Retina (tissue), 1 donor: ENCODE measurements around the gene PCNT.
"Not testable (repeated sequence)": the region's sequence is repeated elsewhere in the genome, so short reads cannot be mapped to it uniquely, and the experiment has no call there.

ENCODE experiments used
- DNase-seq: peaks from one replicate; pipeline ENCODE4 v3.0.0-alpha.2; 2016

PCNT gene

DNA sequence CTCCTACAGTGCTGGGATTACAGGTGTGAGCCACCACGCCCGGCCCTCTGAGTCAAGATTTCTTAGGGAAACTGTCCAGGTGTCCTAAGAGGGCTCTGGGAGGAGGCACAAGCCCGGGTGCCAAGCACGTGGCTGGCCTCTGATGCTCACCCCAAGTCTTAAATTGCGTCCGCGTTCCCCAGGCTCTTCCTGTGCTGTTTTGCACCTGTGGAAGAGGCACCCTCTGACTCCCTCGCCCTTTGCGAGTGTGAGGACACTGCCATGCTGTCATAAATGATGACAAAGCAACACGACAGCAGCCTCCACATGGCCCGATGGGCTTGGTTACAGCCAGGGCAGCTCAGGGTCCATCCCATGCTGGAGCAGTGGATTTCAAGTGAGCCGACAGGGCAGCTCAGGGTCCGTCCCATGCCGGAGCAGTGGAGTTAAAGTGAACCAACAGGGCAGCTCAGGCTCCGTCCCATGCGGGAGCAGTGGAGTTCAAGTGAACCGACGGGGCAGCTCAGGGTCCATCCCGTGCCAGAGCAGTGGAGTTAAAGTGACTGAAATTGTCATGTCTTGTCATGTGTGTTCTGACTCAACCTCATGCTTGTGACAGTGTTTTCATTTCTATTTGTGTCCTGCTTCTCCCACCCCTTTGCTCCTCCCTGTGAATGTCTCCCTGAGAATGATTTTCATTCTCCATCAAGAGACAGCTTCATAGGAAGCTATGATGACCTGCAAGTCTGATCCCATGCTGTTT is 33.9 kb downstream of the PCNT start:
- DNase-seq, result no peak

DNA sequence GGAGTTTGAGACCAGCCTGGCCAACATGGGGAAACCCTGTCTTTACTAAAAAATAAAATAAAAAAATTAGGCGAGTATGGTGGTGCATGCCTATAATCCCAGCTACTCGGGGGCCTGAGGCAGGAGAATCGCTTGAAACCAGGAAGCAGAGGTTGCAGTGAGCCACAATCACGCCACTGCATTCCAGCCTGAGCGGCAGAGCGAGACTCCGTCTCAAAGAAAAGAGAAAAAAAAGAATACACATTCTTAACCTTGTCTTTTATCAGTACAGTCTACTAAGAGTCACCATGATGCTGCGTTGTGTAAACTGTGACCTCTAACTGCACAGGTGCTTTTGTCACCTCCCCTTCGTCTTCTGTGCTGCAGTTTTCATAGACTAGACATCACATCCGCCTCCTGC is 37.2 kb downstream of the PCNT start:
- DNase-seq, result no peak

DNA sequence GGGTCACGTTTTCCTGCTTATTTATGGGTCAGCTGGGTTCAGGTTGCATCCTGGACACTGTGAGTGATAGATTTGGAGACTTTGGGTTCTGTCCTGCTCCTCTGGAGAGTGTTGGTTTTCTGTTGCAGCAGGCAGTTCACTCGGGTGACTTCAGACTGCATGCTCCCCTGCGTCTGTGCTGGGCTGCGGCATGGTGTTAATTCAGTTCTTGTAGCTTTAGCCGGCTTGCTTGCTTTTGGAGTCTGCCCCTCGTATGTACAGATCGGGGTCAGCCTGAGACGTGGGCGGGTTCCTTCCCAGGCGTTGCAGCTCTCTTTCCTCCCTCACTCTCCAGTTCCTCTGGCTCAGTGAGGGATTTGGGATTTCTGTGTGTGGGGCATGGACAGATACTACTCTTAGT is 38.0 kb downstream of the PCNT start:
- DNase-seq, result no peak

DNA sequence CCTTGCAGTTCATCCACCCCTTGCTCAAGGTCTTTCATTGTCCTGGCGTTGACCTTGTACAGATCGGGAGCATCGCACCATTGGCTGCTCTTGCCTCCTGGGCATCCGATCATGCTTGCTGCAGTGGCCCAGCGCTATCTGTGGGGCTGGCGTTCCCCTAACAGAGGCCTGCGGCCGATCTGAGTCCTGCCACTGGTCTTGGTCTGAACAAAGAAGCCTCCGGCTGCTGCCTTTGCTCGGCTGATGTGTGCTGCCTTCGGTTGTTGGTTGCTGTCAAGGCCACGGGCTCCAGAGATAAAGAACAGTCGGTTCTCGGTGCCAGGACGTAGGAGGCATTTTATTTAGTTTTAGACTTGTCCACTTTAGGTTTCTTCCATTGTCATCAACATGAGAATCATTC is 39.0 kb downstream of the PCNT start:
- DNase-seq, result no peak

DNA sequence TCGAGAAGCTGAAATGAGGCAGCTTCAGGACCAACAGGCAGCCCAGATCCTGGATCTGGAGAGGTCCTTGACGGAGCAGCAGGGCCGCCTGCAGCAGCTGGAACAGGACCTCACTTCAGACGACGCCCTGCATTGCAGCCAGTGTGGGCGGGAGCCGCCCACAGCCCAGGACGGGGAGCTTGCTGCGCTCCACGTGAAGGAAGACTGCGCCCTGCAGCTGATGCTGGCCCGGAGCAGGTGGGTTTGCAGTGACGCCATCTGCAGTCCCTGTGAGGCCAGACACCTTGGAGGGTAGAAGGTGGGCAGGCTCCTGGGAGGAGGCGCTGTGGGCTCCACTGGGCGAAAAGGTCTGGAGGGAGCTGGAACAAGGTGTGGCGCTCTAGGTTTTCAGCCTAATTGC is 39.7 kb downstream of the PCNT start:
- no peak for DNase-seq

DNA sequence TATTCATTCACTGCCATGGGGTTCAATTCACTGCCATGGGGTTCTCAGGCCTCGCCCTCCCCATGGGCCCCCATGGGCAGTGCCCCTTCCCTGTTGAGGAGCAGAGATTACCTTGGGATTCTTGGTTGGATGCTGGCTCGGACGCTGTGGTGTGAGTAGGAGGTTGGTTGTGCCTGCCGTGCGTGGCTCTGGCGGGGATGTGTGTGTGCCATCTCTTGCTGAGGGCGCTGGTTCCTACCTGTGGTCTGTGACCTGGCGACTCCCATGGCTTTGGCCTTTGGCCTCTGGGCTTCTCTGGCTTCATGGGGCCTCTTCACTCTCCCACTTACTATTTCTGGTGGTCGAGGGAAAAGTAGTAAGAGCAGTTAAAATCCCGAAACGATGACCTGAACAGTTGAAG is 42.1 kb downstream of the PCNT start:
- no peak for DNase-seq

DNA sequence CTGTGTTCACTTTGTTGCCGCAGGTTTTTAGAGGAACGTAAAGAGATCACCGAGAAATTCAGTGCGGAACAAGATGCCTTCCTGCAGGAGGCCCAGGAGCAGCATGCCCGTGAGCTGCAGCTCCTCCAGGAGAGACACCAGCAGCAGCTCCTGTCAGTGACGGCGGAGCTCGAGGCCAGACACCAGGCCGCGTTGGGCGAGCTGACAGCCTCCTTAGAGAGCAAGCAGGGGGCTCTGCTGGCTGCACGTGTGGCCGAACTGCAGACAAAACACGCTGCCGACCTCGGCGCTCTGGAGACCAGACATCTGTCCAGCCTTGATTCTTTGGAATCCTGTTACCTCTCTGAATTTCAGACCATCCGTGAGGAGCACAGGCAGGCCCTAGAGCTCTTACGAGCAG is 42.6 kb downstream of the PCNT start:
- no peak for DNase-seq

DNA sequence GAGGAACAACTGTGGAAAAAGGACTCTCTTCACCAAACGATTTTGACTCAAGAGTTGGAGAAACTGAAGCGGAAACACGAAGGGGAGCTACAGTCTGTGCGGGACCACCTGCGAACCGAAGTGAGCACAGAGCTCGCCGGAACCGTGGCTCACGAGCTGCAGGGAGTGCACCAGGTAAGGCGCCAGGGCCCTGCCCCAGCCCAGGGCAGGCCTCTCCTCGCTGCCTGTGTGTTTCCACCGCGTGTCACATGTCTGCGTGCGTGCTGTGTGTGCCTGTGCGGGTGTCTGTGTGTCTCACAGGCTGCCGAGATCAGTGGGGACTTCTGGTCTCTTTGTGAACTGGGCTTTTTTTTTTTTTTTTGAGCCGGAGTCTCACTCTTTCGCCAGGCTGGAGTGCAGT is 43.0 kb downstream of the PCNT start:
- no peak for DNase-seq

DNA sequence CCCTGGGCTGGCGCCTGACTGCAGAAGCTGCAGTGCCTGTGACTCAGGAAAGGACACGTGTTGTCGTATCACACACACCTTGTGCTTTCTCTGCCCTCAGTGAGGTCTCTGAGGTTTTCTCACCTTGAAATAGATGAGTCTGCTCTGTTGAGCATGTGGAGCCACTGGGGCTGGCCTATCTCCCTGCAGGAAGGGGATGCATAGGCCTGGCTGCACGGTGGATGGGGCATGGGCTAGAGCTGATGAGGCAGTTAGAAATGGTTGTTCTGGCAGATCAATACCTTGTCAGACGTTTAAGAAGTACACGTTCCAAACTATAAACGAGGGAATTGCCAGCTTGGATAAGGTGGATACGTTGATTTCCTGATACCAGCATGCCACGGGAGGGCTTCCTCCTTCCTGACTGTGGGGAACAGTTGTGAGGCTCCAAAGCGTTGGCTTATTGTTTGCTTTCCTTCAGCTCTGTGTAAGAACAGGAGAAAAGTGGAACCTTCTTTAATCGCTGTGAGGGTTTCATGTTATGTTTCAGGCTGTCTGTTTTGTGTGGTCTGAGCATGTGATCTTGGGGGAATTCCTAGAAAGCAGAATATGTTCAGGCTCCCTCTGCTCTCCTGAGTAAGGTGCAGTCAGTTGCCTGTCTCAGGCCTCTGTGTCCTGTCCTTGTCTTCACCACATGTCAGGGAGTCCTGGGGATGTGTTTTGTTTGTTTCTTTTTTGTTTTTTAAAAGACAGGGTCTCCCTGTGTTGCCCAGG is 44.8 kb downstream of the PCNT start:
- DNase-seq, result no peak

DNA sequence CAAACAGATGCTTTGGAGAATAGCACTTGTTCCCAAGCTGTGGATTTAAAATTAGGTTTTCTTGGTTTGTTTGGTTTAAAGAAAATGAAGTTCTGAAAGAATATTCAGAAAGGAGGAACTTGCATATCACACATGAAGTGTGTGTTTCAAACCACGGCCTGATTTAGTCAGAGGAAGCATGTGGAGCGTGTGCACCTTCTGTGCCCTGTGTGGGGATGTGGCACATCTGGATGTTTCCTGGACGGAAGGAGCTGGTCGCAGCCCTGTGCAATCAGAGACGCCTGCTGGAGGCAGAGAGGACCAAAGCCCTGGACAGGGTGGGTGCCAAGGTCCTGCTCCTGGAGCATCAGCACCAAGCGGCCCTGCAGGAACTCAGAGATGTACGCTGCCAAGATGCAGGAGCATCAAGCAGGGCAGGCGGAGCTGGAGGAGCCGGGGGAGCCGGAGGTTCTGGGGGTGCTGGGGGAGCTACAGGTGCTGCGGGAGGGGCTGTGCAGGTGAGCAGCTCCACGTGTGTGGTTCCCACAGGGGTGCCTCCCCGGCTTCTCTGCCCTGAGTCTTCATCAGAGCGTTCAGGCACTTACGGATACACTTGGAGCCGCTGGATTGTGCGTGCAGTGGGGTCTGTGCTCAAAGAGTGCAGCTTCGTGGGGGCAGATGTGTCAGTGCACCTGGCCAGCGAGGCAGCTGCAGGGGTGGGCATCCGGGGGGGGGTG is 45.7 kb downstream of the PCNT start:
- no peak for DNase-seq

DNA sequence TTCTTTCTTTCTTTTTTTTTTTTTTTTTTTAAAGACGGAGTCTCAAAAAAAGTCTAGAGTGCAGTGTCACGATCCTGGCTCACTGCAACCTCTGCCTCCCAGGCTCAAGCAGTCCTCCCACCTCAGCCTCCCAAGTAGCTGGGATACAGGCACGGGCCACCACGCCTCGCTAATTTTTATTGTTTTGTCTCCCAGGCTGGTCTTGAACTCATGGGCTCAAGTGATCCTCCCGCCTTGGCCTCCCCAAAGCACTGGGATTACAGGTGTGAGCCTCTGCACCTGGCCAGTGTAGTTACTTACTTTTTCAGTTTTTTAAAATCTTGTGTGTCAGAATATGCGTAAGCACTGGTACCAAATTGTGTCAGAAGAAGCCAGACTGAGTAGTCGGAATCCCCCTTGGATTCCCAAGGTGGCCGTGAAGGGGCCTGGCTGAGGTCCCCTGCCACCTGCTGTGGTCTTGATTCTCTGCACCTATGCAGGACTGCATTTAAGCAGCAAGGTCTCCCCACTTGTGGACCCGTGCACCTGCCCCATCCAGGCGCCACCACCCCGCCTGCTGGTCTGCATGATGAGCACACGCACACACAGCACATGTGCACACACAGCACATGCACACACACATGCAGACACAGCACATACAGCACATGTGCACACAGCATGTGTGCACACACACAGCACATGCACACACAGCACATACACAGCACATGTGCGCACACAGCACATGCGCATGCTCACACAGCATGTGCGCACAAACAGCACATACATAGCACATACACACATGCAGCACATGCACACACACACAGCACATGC is 47.5 kb downstream of the PCNT start:
- no peak for DNase-seq

DNA sequence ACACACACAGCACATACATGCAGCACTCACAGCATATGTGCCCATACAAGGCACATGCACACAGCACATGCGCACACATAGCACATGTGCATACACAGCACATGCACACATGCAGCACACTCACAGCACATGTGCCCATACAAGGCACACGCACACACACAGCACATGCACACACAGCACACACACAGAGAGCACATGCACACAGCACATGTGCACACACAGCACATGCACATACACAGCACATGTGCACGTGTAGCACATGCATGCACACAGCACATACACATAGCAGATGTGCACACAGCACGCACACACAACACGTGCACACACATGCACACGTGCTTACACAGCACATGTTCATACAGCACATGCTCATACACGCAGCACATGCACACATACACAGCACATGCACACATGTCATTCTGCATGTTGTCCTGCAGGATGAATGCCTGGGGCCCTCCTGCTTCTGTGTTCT is 48.1 kb downstream of the PCNT start:
- no peak for DNase-seq

DNA sequence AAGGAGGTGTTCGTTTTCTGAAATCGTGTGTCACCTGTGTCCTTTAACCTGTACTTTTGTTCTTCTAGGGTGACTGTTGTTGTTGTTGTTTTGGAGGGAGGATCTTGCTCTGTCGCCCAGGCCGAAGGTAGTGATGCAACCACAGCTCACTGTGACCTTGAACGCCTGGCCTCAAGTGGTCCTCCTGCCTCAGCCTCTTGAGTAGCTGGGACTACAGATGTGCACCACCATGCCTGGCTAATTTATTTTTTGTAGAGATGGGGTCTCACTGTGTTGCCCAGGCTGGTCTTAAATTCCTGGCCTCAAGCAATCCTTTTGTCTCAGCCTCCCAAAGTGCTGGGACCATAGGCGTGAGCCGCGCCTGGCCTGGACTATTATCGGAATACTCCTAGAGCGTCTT is 49.0 kb downstream of the PCNT start:
- DNase-seq, result not testable (repeated sequence)

DNA sequence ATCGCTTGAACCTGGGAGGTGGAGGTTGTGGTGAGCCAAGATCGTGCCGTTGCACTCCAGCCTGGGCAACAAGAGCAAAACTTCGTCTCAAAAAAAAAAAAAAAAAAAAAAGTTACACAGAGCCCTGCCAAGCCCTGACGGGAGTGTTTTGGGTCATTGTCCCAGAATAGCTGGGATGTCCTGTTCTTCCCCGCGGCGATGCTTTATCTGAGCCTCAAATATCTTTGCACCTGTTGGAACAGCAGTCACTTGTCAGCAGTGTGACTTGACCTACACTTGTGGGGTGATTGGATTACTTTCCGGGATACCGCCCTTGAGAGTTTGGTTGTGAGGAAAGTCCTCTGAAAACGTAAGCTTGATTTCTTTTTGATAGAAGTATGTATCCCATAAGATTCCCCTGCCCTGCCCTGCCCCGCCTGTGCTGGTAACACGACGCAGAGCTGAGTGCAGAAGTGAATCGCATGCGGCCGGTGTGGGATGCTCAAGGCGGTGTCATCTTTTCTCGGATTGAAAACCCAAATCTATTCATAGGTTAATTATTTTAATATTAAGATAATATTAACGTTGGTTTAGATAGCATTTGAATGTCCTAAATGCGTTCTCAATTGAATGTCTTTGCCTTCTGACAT is 50.9 kb downstream of the PCNT start:
- DNase-seq, result no peak

DNA sequence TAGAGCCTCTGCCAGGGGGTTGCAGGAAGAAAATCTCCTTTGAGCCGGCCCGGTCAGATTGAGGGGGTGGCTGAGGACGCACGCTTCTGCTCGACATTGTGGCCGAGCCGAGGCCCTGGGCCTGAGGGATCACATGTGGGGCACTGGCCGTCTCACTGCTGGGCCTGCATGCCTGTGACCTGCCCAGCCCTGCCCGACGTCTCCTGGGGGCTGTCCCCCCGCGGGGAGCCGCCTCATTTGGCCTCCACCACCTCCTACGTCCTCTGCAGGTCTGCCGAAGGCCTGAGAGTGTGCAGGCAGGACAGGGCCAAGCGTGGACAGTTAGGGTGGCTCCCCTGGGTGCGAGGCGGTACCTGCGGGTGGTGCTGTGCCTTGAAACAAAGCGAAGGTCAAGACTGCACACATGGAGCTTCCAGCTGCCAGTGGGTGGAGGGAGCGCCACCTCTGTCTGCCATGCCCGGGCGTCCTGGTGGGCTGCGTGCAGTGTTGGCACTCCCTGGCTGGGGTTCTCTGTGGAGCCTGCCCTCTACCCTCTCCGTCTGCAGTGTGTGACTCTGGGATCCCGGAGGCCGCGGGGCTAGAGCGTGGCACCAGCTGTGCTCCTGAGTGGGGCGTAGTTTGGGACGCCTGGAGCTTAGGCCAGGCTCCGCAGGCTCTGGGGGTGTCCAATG is 51.7 kb downstream of the PCNT start:
- DNase-seq, result no peak

DNA sequence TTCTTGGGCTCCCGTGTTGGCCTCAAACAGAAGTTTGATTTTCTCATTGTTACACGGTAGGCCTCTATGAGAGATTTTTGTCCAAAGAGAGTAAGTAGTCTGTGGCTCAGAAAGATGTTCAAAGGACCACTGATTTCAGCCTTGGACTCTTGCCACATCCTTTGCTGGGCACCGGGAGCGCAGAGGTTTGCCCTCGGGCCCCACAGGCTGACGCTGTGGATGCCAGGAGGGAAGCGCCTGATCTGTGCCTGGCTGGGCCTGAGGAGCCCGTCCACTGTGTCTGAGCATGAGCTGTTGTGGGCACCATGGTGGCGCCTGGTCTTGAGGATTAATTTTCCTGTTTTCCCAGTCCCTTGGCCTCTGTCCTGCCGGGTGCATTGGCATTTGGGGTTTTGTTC is 52.3 kb downstream of the PCNT start:
- no peak for DNase-seq

DNA sequence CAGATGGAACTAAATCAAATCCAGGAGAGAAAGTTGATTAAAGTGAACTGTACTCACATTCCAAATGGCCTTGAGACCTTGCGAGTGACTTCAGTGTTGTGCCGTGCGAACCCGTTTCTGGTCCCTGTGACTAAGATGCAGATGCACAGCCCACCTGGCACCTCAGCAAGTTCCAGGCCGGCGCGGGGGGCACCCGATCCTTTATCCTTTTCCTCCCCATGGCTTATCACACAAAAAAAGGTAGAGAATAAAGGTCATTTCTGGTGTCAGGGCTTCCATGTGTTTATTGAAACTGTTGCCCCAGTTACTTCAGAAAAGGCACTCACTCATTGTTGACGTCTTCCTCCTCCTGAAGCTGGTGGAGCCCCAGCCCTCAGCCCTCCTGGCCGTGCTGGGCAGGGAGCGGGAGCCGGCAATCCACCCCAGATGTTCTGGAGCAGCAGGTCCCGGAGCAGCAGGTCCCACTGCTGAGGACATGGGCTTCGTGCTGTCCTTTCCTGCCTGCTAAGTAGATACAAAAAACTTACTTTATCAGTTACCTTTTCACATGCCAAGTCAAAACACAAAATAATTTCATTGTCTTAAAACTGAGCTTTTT is 53.0 kb downstream of the PCNT start:
- no peak for DNase-seq

DNA sequence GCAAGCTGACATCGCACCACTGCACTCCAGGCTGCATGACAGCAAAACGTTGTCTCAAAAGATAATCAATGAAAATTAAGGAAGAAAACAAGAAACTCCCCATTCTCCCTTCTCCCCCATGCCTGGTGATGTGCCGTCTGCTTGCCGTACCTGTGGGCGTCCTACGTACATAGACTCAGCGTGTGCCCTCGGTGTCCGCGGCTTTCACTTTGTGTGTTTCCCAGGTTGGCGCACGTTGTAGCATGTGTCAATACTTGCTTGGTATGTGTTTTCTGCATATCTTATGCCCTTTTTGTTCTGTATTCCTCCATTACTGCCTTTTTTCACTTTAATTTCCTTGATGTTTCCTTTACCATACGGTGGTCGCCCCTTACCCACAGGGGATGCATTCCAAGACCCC is 53.8 kb downstream of the PCNT start:
- no peak for DNase-seq

DNA sequence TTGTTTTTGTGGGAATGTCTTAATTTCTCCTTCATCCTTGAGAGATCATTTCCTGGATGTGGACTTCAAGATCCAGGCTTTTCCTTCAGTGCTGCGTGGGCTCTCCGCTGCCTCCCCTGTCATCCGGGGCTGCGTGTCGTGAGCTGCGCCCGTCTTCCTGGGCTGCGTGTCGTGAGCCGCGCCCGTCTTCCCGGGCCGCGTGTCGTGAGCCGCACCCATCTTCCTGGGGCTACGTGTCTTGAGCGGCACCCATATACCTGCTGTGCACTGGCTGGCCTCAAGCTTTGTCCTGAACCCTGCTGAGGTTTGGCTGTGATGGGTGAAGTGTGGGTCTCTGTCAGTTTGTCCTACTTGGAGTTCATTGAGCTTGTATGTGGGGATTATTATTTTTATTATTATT is 55.1 kb downstream of the PCNT start:
- no peak for DNase-seq

DNA sequence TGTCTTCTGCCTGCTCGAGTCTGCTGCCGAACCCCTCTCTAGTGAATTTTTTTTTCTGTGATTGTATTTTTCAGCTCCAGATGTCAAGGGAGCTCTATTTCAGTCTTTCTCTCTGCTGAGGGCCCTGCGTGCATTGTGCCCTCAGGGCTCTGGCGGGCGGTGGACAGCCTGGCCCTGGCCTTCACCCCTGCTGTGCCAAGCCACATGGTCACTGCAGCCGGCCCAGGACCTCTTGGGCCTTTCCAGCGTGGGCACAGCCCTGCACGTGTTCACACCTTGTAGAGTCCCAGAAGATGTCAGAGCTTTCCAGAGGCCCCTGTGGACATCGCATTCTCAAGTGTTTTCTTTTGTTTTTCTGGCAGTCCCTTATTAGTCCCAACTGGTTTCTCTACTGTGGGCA is 55.7 kb downstream of the PCNT start:
- no peak for DNase-seq

DNA sequence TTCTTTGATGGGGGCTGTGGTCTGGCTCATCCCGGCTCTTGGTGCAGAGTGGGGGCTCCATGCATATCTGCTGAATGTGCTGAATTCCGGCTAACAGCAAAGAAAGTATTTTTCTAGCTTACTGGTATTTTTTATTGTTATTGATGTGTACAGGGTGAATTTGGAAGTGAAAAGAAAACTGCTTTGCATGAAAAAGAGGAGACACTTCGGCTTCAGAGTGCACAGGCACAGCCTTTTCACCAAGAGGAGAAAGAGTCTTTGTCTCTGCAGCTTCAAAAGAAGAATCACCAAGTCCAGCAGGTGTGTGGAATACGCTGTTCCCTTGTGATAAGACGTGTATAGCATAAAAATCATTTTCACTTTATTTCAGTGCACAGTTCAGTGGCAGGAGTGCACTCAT is 57.6 kb downstream of the PCNT start:
- DNase-seq, result no peak

DNA sequence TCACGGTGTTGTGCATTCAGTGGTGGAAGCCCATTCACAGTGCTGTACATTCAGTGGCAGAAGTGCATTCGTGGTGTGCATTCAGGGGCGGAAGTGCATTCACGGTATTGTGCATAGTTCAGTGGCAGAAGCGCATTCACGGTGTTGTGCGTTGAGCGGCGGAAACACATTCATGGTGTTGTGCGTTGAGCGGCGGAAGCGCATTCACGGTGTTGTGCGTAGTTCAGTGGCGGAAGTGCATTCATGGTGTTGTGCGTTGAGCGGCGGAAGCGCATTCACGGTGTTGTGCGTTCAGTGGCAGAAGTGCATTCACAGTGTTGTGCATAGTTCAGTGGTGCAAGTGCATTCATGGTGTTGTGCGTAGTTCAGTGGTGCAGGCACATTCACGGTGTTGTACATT is 60.6 kb downstream of the PCNT start:
- no peak for DNase-seq
